ENCODE results near the gene GFY. TPM values are rescaled to one million over a fixed set of nuclear protein-coding genes. Genes with fewer than 3 reads are reported as not detected.

The GFY gene
- total RNA-seq, 2 experiments from 2014 or later = not detected

- Mint-ChIP-seq H3K4me3 (peak overlapping the region; percentile 87), H3K27ac (peak overlapping the region; percentile 85), H3K27me3 (no peaks in the 10 kb centered on the region), H3K9me3 (ENCODE audit: low read depth) (no peaks in the 10 kb centered on the region), H3K36me3 (peaks cover 14% of the 10 kb centered on the region), H3K4me1 (peaks cover 44% of the 10 kb centered on the region)
- CTCF ChIA-PET = interaction anchor here (0.6 to 2.8 kb wide), 22 partner anchors 10 to 209 kb away, joined by 3 to 19 read pairs (median 4); partner anchors contain the start of genes GFY, NOSIP, PIH1D1 and PRRG2
- ATAC-seq (peak; percentile 2), DNase-seq (no peak)
Measured at GRCh38 chr19:49475191-49475917, 50.2 kb downstream of the GFY start.

- H3K27me3 Mint-ChIP-seq = no peaks in the 10 kb centered on the region
- H3K27ac Mint-ChIP-seq = peak overlapping the region; percentile 85
- H3K9me3 Mint-ChIP-seq (ENCODE audit: low read depth) = no peaks in the 10 kb centered on the region
- DNase-seq = peak; percentile 86
- peaks cover 36% of the 10 kb centered on the region for H3K4me1 Mint-ChIP-seq
- H3K36me3 Mint-ChIP-seq = peaks cover 17% of the 10 kb centered on the region
- peak; percentile 52 for ATAC-seq
- peak overlapping the region; percentile 87 for H3K4me3 Mint-ChIP-seq
- CTCF ChIA-PET = interaction anchor here (0.6 to 2.8 kb wide), 32 partner anchors 9 to 371 kb away, joined by 3 to 19 read pairs (median 4); partner anchors contain the start of genes GFY, NOSIP, PIH1D1 and PRRG2
Measured at GRCh38 chr19:49475995-49476880, 51.0 kb downstream of the GFY start.

Other genes starting within 250 kb of the GFY start
- 1 to 10 TPM; 2.5 to 2.7 TPM for gene SLC6A16, start 100.2 kb upstream of the GFY start, total RNA-seq
- 100 to 1,000 TPM; 126 to 177 TPM for gene CD37, start 90.0 kb upstream of the GFY start, total RNA-seq
- gene TEAD2, start 63.0 kb upstream of the GFY start, total RNA-seq = not detected
- not detected for gene DKKL1, start 61.5 kb upstream of the GFY start, total RNA-seq
- gene KASH5, start 37.1 kb upstream of the GFY start, total RNA-seq = under 1 TPM in 1 of 2 experiments, not detected in 1; 0.64 TPM
- not detected for gene PTH2, start 1.9 kb upstream of the GFY start, total RNA-seq
- under 1 TPM; 0.19 to 0.55 TPM for gene SLC17A7, start 16.1 kb downstream of the GFY start, total RNA-seq
- 100 to 1,000 TPM; 148 to 158 TPM for gene PIH1D1, start 26.4 kb downstream of the GFY start, total RNA-seq
- gene ALDH16A1, start 27.8 kb downstream of the GFY start, total RNA-seq = 10 to 100 TPM; 37.2 to 45.2 TPM
- 100 to 1,000 TPM; 112 to 151 TPM for gene FLT3LG, start 48.8 kb downstream of the GFY start, total RNA-seq
- 1,000 to 10,000 TPM; 2,143 to 2,523 TPM for gene RPL13A, start 62.2 kb downstream of the GFY start, total RNA-seq
- gene RPS11, start 71.0 kb downstream of the GFY start, total RNA-seq = 1,000 to 10,000 TPM; 1,876 to 2,018 TPM
- 1 to 10 TPM; 2.1 to 7.9 TPM for gene FCGRT, start 87.3 kb downstream of the GFY start, total RNA-seq
- under 1 TPM; 0.19 to 0.53 TPM for gene RCN3, start 102.6 kb downstream of the GFY start, total RNA-seq
- gene NOSIP, start 155.2 kb downstream of the GFY start, total RNA-seq = 10 to 100 TPM; 77.3 to 96.1 TPM
- 1 to 10 TPM in 1 of 2 experiments, under 1 TPM in 1; 0.49 to 2.4 TPM for gene PRRG2, start 155.9 kb downstream of the GFY start, total RNA-seq
- 10 to 100 TPM; 34.8 to 46.5 TPM for gene PRR12, start 165.8 kb downstream of the GFY start, total RNA-seq
- gene RRAS, start 214.8 kb downstream of the GFY start, total RNA-seq = 1 to 10 TPM; 6.6 to 9.6 TPM
- gene SCAF1, start 216.8 kb downstream of the GFY start, total RNA-seq = 10 to 100 TPM; 78.8 to 79.3 TPM
- 100 to 1,000 TPM; 159 to 170 TPM for gene IRF3, start 240.5 kb downstream of the GFY start, total RNA-seq
- gene BCL2L12, start 240.5 kb downstream of the GFY start, total RNA-seq = 10 to 100 TPM; 90.6 to 94.5 TPM